IPS-18a (cell line): Measurements from ENCODE around the gene EXOC3.
A peak's percentile ranks its signal among the peaks of the same experiment; 100 is the strongest.

Experiments
- H3K27ac ChIP-seq: one replicate; pipeline ENCODE4 v1.5.1; 2013; ENCODE audit warnings: low read length
- H3K27me3 ChIP-seq: one replicate; pipeline ENCODE4 v1.6.1; 2013; ENCODE audit warnings: mild to moderate bottlenecking, low read length; ENCODE audit not compliant: control insufficient read depth, insufficient read depth
- H3K36me3 ChIP-seq: one replicate; pipeline ENCODE4 v1.6.1; 2013; ENCODE audit warnings: low read depth, low read length; ENCODE audit not compliant: control insufficient read depth
- H3K4me1 ChIP-seq: one replicate; pipeline ENCODE4 v1.6.1; 2013; ENCODE audit warnings: low read depth, low read length; ENCODE audit not compliant: control insufficient read depth
- H3K4me3 ChIP-seq: one replicate; pipeline ENCODE4 v1.5.1; 2013; ENCODE audit warnings: low read length
- H3K9ac ChIP-seq: one replicate; pipeline ENCODE4 v1.6.1; 2013; ENCODE audit warnings: mild to moderate bottlenecking, low read length, moderate library complexity
- H3K9me3 ChIP-seq: one replicate; pipeline ENCODE4 v1.6.1; 2013; ENCODE audit warnings: low read depth, low read length; ENCODE audit not compliant: control insufficient read depth

Gene EXOC3

GRCh38 chr5:490116-491106 is 47.4 kb downstream of the EXOC3 start:
- peaks cover 41% of the 10 kb centered on the region for H3K27me3 ChIP-seq
- H3K4me3 ChIP-seq, result no peak overlapping the region
- no peaks in the 10 kb centered on the region for H3K36me3 ChIP-seq
- no peak overlapping the region for H3K9ac ChIP-seq
- no peaks in the 10 kb centered on the region for H3K4me1 ChIP-seq
- H3K9me3 ChIP-seq, result no peaks in the 10 kb centered on the region
- no peak overlapping the region for H3K27ac ChIP-seq

GRCh38 chr5:491119-491855 is 48.3 kb downstream of the EXOC3 start:
- no peaks in the 10 kb centered on the region for H3K9me3 ChIP-seq
- H3K9ac ChIP-seq, result no peak overlapping the region
- no peak overlapping the region for H3K4me3 ChIP-seq
- H3K4me1 ChIP-seq, result no peaks in the 10 kb centered on the region
- H3K27me3 ChIP-seq, result peaks cover 48% of the 10 kb centered on the region
- H3K36me3 ChIP-seq, result no peaks in the 10 kb centered on the region
- H3K27ac ChIP-seq, result no peak overlapping the region

GRCh38 chr5:491856-492155 is 48.8 kb downstream of the EXOC3 start:
- H3K9me3 ChIP-seq, result no peaks in the 10 kb centered on the region
- H3K4me1 ChIP-seq, result no peaks in the 10 kb centered on the region
- no peak overlapping the region for H3K9ac ChIP-seq
- peaks cover 53% of the 10 kb centered on the region for H3K27me3 ChIP-seq
- H3K36me3 ChIP-seq, result no peaks in the 10 kb centered on the region
- H3K27ac ChIP-seq, result no peak overlapping the region
- H3K4me3 ChIP-seq, result no peak overlapping the region

- no peak overlapping the region for H3K27ac ChIP-seq
- peaks cover 59% of the 10 kb centered on the region for H3K27me3 ChIP-seq
- H3K9ac ChIP-seq, result no peak overlapping the region
- H3K36me3 ChIP-seq, result no peaks in the 10 kb centered on the region
- H3K4me3 ChIP-seq, result no peak overlapping the region
- H3K9me3 ChIP-seq, result no peaks in the 10 kb centered on the region
- no peaks in the 10 kb centered on the region for H3K4me1 ChIP-seq
These were observed 49.4 kb downstream of the EXOC3 start for GRCh38 chr5:492314-492893.

- Histone ChIP-seq H3K27me3 (peaks cover 61% of the 10 kb centered on the region), H3K4me1 (no peaks in the 10 kb centered on the region), H3K9me3 (no peaks in the 10 kb centered on the region), H3K27ac (no peak overlapping the region), H3K4me3 (no peak overlapping the region), H3K9ac (no peak overlapping the region), H3K36me3 (no peaks in the 10 kb centered on the region)
These were observed 50.2 kb downstream of the EXOC3 start for GRCh38 chr5:493119-493701.

DNA sequence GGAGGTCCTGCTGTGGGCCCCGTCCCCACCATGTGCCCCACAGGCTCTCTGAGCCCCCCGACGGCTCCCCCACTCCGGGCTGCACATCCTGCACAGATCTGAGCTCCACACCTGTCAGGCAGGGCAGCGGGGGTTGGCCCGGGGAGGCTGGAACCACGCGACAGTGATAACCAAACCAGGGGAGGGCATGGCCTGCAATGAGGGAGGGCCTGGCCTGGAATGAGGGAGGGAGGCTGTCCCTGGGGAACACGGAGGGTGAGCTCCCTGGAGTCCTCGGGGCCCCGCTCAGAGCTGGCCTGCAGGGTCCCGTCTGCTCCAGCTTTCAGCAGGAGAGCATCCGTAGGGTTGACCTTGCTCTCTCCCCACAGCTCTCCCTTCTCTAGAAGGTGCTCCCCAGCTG is 50.8 kb downstream of the EXOC3 start:
- Histone ChIP-seq H3K27ac (no peak overlapping the region), H3K27me3 (peaks cover 61% of the 10 kb centered on the region), H3K9ac (no peak overlapping the region), H3K4me1 (no peaks in the 10 kb centered on the region), H3K9me3 (no peaks in the 10 kb centered on the region), H3K4me3 (no peak overlapping the region), H3K36me3 (no peaks in the 10 kb centered on the region)

GRCh38 chr5:494667-495255 is 51.8 kb downstream of the EXOC3 start:
- no peaks in the 10 kb centered on the region for H3K36me3 ChIP-seq
- H3K9me3 ChIP-seq, result no peaks in the 10 kb centered on the region
- peak overlapping the region; percentile 24 for H3K4me3 ChIP-seq
- H3K27ac ChIP-seq, result no peak overlapping the region
- no peaks in the 10 kb centered on the region for H3K4me1 ChIP-seq
- H3K27me3 ChIP-seq, result peaks cover 61% of the 10 kb centered on the region
- no peak overlapping the region for H3K9ac ChIP-seq

DNA sequence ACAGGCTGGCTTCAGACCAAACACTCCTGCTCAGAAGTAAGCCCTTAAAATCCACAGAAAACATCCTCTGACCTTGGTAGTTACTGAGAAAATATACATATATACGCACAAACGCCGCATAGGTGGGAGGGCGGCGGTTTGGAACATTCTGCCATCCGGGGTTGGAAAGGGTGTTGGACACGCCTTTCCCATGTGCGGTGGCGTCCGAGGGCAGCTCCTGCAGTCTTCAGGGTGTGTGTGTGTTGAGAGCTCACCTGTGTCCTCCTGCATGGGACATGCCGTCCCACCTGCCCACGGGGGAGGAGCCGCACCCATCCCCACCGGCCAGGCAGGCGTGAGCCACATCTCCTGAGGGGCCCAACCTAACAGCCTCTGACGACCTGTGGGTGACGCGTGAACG is 53.1 kb downstream of the EXOC3 start:
- Histone ChIP-seq H3K4me3 (no peak overlapping the region), H3K27ac (no peak overlapping the region), H3K27me3 (peaks cover 52% of the 10 kb centered on the region), H3K4me1 (no peaks in the 10 kb centered on the region), H3K9ac (no peak overlapping the region), H3K9me3 (no peaks in the 10 kb centered on the region), H3K36me3 (no peaks in the 10 kb centered on the region)

DNA sequence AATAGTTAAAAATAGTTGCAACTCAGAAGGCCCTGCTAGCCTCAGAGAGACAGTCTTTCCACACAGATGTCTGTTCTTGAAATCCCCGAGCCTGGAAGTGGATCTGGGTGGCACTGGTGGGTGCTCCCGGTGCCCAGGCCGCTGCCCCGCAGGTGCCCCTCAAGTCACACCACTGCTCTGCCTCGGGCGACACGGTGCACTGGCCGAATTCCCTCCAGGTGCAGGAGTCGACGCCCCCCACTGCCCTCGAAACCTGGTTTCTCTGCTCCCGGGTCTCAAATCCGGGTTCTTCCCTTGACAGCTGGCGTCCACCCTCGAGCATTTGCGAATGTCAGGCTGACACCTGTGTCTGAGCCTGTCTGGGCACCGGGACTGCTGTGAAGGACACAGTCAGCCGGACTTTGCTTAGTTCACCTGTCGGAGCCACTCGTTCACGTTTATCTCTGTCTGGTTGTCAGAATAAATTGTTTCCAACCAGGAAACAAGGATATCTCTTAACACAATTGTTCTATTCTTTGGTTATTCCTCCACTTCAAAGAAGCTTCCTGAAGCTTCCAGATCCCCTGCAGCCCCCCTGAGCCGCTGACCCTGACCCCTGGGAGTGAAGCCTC is 54.2 kb downstream of the EXOC3 start:
- no peaks in the 10 kb centered on the region for H3K4me1 ChIP-seq
- H3K9me3 ChIP-seq, result no peaks in the 10 kb centered on the region
- no peak overlapping the region for H3K4me3 ChIP-seq
- no peak overlapping the region for H3K9ac ChIP-seq
- no peaks in the 10 kb centered on the region for H3K36me3 ChIP-seq
- peaks cover 50% of the 10 kb centered on the region for H3K27me3 ChIP-seq
- no peak overlapping the region for H3K27ac ChIP-seq

DNA sequence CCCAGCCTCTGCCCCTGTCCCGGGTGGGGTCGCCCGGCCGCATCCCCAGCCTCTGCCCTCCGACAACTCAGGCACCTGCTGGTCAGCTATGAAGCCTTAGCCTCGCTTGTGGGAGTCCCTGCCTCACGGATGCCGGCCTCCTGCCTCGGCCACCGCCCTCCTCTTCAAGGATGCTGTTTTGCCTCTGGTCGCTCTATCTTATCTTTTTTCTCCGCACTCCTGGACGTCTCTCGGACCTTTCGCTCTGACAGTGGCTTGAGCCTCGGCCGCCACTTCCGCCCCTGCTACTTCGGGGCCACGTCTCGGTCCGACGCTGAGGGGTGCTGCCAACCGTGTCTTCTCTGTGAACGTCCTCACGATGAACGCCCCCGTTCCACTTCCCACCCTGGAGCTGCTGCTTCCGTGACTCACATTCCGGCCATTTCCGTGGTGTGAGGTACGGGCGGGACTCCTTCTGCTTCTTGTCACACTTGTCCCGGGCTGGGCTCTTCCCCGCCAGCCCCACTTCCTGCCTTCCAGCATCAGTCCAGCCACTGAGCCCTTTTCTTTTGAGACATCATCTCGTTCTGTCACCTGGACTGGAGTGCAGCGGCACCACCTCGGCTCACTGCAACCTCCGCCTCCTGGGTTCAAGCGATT is 55.0 kb downstream of the EXOC3 start:
- no peak overlapping the region for H3K9ac ChIP-seq
- peaks cover 44% of the 10 kb centered on the region for H3K27me3 ChIP-seq
- no peaks in the 10 kb centered on the region for H3K36me3 ChIP-seq
- no peaks in the 10 kb centered on the region for H3K4me1 ChIP-seq
- H3K27ac ChIP-seq, result no peak overlapping the region
- H3K4me3 ChIP-seq, result no peak overlapping the region
- H3K9me3 ChIP-seq, result no peaks in the 10 kb centered on the region
